CD14-positive monocyte (primary cell): ENCODE data around the gene SETD1B. TPM values are rescaled to one million over a fixed set of nuclear protein-coding genes. Genes with fewer than 3 reads are reported as not detected.
A peak's percentile ranks its signal among the peaks of the same experiment; 100 is the strongest.

ENCODE experiments used
- DNase-seq, 3 donors: peaks; one replicate each; pipeline ENCODE4 v3.0.0-alpha.2; 2011 to 2022
- H2AFZ ChIP-seq: 2 replicates; pipeline ENCODE4 v1.6.0; 2012; ENCODE audit warnings: mild to moderate bottlenecking, low read depth, low read length, inconsistent platforms; ENCODE audit not compliant: insufficient read depth, poor library complexity, severe bottlenecking
- H3K27ac ChIP-seq, 2 donors: 1 replicate in 1 of 2; 2 replicates in 1 of 2; pipeline ENCODE4 v1.5.1; 2012 to 2013; ENCODE audit warnings: low read length in 2 of 2, control low read depth in 1 of 2, inconsistent platforms in 1 of 2, low read depth in 1 of 2, mild to moderate bottlenecking in 1 of 2
- H3K27me3 ChIP-seq, 2 donors: one replicate each; pipeline versions ENCODE4 v1.6.0 to v1.6.1; 2011 to 2013; ENCODE audit warnings: low read length in 2 of 2; ENCODE audit not compliant: control insufficient read depth in 2 of 2, insufficient read depth in 2 of 2
- H3K36me3 ChIP-seq, 2 donors: replicated peaks in 1 of 2; 1 replicate in 1 of 2; 2 replicates in 1 of 2; pipeline versions ENCODE4 v1.5.1 to v1.6.1; 2012 to 2013; ENCODE audit warnings: low read length in 2 of 2, control low read depth in 1 of 2, inconsistent platforms in 1 of 2, mild to moderate bottlenecking in 1 of 2; ENCODE audit not compliant: insufficient read depth in 2 of 2, control insufficient read depth in 1 of 2
- H3K4me1 ChIP-seq, 2 donors: 1 replicate in 1 of 2; 2 replicates in 1 of 2; pipeline versions ENCODE4 v1.5.1 to v1.6.1; 2012 to 2013; ENCODE audit warnings: low read length in 2 of 2, control low read depth in 1 of 2, inconsistent platforms in 1 of 2, mild to moderate bottlenecking in 1 of 2, moderate library complexity in 1 of 2; ENCODE audit not compliant: insufficient read depth in 2 of 2, control insufficient read depth in 1 of 2
- H3K4me2 ChIP-seq: replicated peaks from 2 replicates; pipeline ENCODE3; 2012; ENCODE audit warnings: low read length, moderate library complexity, mild to moderate bottlenecking; ENCODE audit not compliant: poor library complexity, severe bottlenecking; ENCODE audit errors: extremely low read depth
- H3K4me3 ChIP-seq, 3 experiments: fragments of 200-600 bp in 1 of 3; sonication (generic) in 1 of 3; replicated peaks in 1 of 3; 1 replicate in 2 of 3; 2 replicates in 1 of 3; pipeline ENCODE4 v1.5.1; 2011 to 2013; ENCODE audit warnings: low read length in 3 of 3, mild to moderate bottlenecking in 3 of 3, control low read depth in 2 of 3, low read depth in 2 of 3, inconsistent platforms in 1 of 3, moderate library complexity in 1 of 3
- H3K79me2 ChIP-seq: 2 replicates; pipeline ENCODE4 v1.6.0; 2012; ENCODE audit warnings: mild to moderate bottlenecking, control low read depth, inconsistent platforms, low read length, moderate library complexity; ENCODE audit not compliant: insufficient read depth
- H3K9ac ChIP-seq: 2 replicates; pipeline ENCODE4 v1.6.0; 2017; ENCODE audit warnings: low read length, mild to moderate bottlenecking; ENCODE audit not compliant: insufficient read depth, poor library complexity, severe bottlenecking
- H3K9me3 ChIP-seq, 2 donors: replicated peaks in 1 of 2; 1 replicate in 1 of 2; 2 replicates in 1 of 2; pipeline versions ENCODE4 v1.5.1 to v1.6.1; 2012 to 2013; ENCODE audit warnings: low read length in 2 of 2, control low read depth in 1 of 2; ENCODE audit not compliant: control insufficient read depth in 1 of 2, insufficient read depth in 1 of 2
- H4K20me1 ChIP-seq: 2 replicates; pipeline ENCODE4 v1.6.0; 2012; ENCODE audit warnings: mild to moderate bottlenecking, low read length, control low read depth, moderate library complexity; ENCODE audit not compliant: insufficient read depth
- H3K27ac Mint-ChIP-seq, 7 donors: one replicate each; pipeline ENCODE4 v1.8.0; 2020; ENCODE audit warnings: mild to moderate bottlenecking in 7 of 7, mixed read lengths in 7 of 7, moderate library complexity in 6 of 7, inconsistent platforms in 2 of 7
- H3K27me3 Mint-ChIP-seq, 3 donors: one replicate each; pipeline ENCODE4 v1.8.0; 2021 to 2022; ENCODE audit warnings: low read depth in 3 of 3, mild to moderate bottlenecking in 3 of 3, mixed read lengths in 3 of 3, moderate library complexity in 3 of 3, inconsistent platforms in 1 of 3
- H3K36me3 Mint-ChIP-seq, 2 donors: one replicate each; pipeline ENCODE4 v1.8.0; 2020; ENCODE audit warnings: mixed read lengths in 2 of 2, inconsistent platforms in 1 of 2, mild to moderate bottlenecking in 1 of 2
- H3K4me1 Mint-ChIP-seq: one replicate; pipeline ENCODE4 v1.8.0; 2020; ENCODE audit warnings: mild to moderate bottlenecking, mixed read lengths
- H3K4me3 Mint-ChIP-seq, 2 donors: one replicate each; pipeline ENCODE4 v1.8.0; 2020; ENCODE audit warnings: mild to moderate bottlenecking in 2 of 2, mixed read lengths in 2 of 2, moderate library complexity in 1 of 2
- H3K9me3 Mint-ChIP-seq, 7 donors: one replicate each; pipeline ENCODE4 v1.8.0; 2020 to 2022; ENCODE audit warnings: mixed read lengths in 7 of 7, mild to moderate bottlenecking in 6 of 7, moderate library complexity in 6 of 7, inconsistent platforms in 2 of 7
- WGBS: methylation state at CpG from one replicate; pipeline ENCODE4 v1.1.5; 2013; ENCODE audit warnings: missing lambda C conversion rate; ENCODE audit not compliant: insufficient coverage; 5-methylcytosine and 5-hydroxymethylcytosine counted together
- intact Hi-C, 2 donors: fragments of 100-400 bp; cut with micrococcal nuclease; formaldehyde crosslinking; loops; one replicate each; pipeline versions ENCODE4 v1.15.0 to v1.15.1; 2023
- polyA plus RNA-seq, 3 donors: library from polyadenylated mRNA; depleted of rRNA in 1 of 3; unstranded in 2 of 3; stranded (reverse) in 1 of 3; fragments of 300-500 nt in 2 of 3; fragments of >200 nt in 1 of 3; fragmentation: Illumina TruSeq in 2 of 3; gene quantifications; 1 replicate in 2 of 3; 2 replicates in 1 of 3; pipeline ENCODE4 v1.2.3, GENCODE V29; 2012 to 2021
- TF ChIP-seq, protein P1 (sequence below): fragments of 200-600 bp; IDR thresholded peaks from one replicate; pipeline ENCODE4 v1.8.0; 2022; ENCODE audit warnings: antibody characterized with exemption, mild to moderate bottlenecking

SETD1B gene
- polyA plus RNA-seq, 3 donors: 0.28 to 9.0 (median 0.60) TPM

GRCh38 chr12:121793440-121793837 is 10.4 kb upstream of the SETD1B start, which contains the start of gene RHOF:
Gene RHOF, minus strand, starts transcription at chr12:121793688. Its CDS starts 55 bp downstream, at chr12:121793633.
- peaks cover 58% of the 10 kb centered on the region for H3K79me2 ChIP-seq
- WGBS: 0% methylated on average over 36 of the region's 36 CpGs
- H3K9me3 ChIP-seq: no peaks in the 10 kb centered on the region
- intact Hi-C loops: loop anchor here (5.0 to 10.0 kb wide), 4 partner anchors 96 to 291 kb away; partner anchors contain the start of gene ORAI1 (in 1 of the 2)
- peak within 1 kb of the TSS; percentile 85 for H2AFZ ChIP-seq
- peak within 1 kb of the TSS; percentile 81 for H3K9ac ChIP-seq
- H3K4me1 ChIP-seq: peaks cover 87 to 98% of the 10 kb centered on the region in 2 donors
- Mint-ChIP-seq H3K4me1 (peaks cover 67% of the 10 kb centered on the region), H3K27me3 (peaks cover 0 to 2% (median 0%) of the 10 kb centered on the region in 3 donors), H3K27ac (peak within 1 kb of the TSS; percentile 88 to 98 (median 93)), H3K4me3 (peak within 1 kb of the TSS; percentile 81 to 89), H3K36me3 (peaks cover 21 to 40% of the 10 kb centered on the region in 2 donors), H3K9me3 (peaks cover 0 to 3% (median 0%) of the 10 kb centered on the region in 7 donors)
- peak within 1 kb of the TSS; percentile 90 for H3K4me2 ChIP-seq
- H3K27ac ChIP-seq: peak within 1 kb of the TSS; percentile 49 to 67
- peak in 2 of 3 donors; percentile 57 to 65 for DNase-seq
- TF ChIP-seq, protein P1, sequence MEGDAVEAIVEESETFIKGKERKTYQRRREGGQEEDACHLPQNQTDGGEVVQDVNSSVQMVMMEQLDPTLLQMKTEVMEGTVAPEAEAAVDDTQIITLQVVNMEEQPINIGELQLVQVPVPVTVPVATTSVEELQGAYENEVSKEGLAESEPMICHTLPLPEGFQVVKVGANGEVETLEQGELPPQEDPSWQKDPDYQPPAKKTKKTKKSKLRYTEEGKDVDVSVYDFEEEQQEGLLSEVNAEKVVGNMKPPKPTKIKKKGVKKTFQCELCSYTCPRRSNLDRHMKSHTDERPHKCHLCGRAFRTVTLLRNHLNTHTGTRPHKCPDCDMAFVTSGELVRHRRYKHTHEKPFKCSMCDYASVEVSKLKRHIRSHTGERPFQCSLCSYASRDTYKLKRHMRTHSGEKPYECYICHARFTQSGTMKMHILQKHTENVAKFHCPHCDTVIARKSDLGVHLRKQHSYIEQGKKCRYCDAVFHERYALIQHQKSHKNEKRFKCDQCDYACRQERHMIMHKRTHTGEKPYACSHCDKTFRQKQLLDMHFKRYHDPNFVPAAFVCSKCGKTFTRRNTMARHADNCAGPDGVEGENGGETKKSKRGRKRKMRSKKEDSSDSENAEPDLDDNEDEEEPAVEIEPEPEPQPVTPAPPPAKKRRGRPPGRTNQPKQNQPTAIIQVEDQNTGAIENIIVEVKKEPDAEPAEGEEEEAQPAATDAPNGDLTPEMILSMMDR: no peak
- peaks cover 24 to 25% of the 10 kb centered on the region in 2 donors for H3K36me3 ChIP-seq
- peaks cover 41% of the 10 kb centered on the region for H4K20me1 ChIP-seq
- H3K4me3 ChIP-seq: peak within 1 kb of the TSS; percentile 59 to 82 (median 64)
- no peaks in the 10 kb centered on the region for H3K27me3 ChIP-seq

DNA sequence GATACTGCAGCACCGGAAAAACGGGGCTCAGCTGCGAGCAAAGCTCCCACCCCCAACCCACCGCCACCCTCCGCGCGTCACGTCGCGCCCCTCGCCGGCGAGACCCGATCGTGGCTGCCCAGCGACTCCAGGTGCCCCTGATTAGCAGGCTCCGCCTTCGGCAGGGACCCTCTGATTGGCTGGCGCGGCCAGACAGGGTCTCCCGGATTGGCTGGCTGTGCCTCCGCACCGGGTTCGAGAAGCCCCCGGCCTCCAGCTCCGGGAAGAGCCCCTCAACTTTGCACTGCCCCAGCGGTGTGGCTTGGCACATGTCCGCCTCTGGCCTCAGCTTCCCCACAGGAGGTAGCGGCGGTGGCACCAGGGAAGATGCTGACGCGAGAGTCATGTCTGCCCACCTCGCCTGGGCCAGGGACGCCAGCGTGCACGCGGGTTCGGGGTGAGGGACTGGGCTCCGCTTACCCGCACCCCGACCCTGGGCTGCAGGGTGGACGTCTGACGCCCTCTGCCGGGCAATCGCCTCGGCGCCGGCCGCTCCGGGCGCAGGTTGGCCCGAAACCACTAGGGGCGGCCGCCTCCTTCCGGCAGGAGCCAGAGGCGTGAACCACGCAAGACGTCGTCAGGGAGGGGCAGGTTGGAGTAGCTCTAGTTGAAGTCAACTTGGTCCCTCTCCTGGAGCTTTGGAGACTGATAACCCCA is 9.8 kb upstream of the SETD1B start:
- Histone ChIP-seq H3K4me2 (peak overlapping the region; percentile 90), H3K27ac (peak overlapping the region; percentile 49 to 67), H4K20me1 (peaks cover 47% of the 10 kb centered on the region), H3K27me3 (no peaks in the 10 kb centered on the region), H3K36me3 (peaks cover 28 to 30% of the 10 kb centered on the region in 2 donors), H3K9me3 (no peaks in the 10 kb centered on the region), H3K4me3 (peak overlapping the region; percentile 59 to 82 (median 64)), H2AFZ (peak overlapping the region; percentile 85), H3K4me1 (peaks cover 87 to 98% of the 10 kb centered on the region in 2 donors), H3K9ac (peak overlapping the region; percentile 81), H3K79me2 (peaks cover 60% of the 10 kb centered on the region)
- Mint-ChIP-seq H3K4me3 (peak overlapping the region; percentile 81 to 89), H3K9me3 (peaks cover 0 to 3% (median 0%) of the 10 kb centered on the region in 7 donors), H3K4me1 (peaks cover 67% of the 10 kb centered on the region), H3K27ac (peak overlapping the region; percentile 88 to 98 (median 93)), H3K27me3 (peaks cover 0 to 2% (median 0%) of the 10 kb centered on the region in 3 donors), H3K36me3 (peaks cover 26 to 44% of the 10 kb centered on the region in 2 donors)
- intact Hi-C loops: loop anchor here (1.0 to 10.0 kb wide), 7 partner anchors 18 to 291 kb away; partner anchors contain the start of genes ORAI1 (in 1 of the 2) and PSMD9 (in 1 of the 2)
- DNase-seq: peak; percentile 89 to 95 (median 93)
- 1% methylated on average over 49 of the region's 59 CpGs for whole genome bisulfite sequencing
- TF ChIP-seq, protein P1: peak; percentile 95
